ENCODE measurements around the gene THRAP3. TPM values are rescaled to one million over a fixed set of nuclear protein-coding genes. Genes with fewer than 3 reads are reported as not detected.

The THRAP3 gene
- total RNA-seq, 1 experiment from 2014 or later: 160 TPM

- POLR2A ChIA-PET: interaction anchor here (0.9 to 3.0 kb wide), 7 partner anchors 10 to 144 kb away, joined by 3 to 24 read pairs (median 8); partner anchors contain the start of genes THRAP3 and TRAPPC3
- peak overlapping the region; percentile 71 for H3K4me3 Mint-ChIP-seq
- peaks cover 26% of the 10 kb centered on the region for H3K4me1 Mint-ChIP-seq
- no peaks in the 10 kb centered on the region for H3K27me3 Mint-ChIP-seq (ENCODE audit: low read depth)
- TF ChIP-seq ZNF232 (CRISPR knock-in tag; IDR thresholded peaks at IDR 0.05) (no peak), GTF2I (CRISPR knock-in tag; conservative IDR thresholded peaks at IDR 0.05) (no peak), GRHL2 (CRISPR knock-in tag; IDR thresholded peaks at IDR 0.05; ENCODE audit: insufficient replicate concordance, severe bottlenecking) (no peak), NFATC4 (CRISPR knock-in tag; IDR thresholded peaks at IDR 0.05) (no peak), USF1 (CRISPR knock-in tag; IDR thresholded peaks at IDR 0.05) (no peak), ZNF121 (CRISPR knock-in tag; IDR thresholded peaks at IDR 0.05) (no peak), SMAD3 (CRISPR knock-in tag; IDR thresholded peaks at IDR 0.05; ENCODE audit: borderline replicate concordance) (no peak), IRF1 (CRISPR knock-in tag; IDR thresholded peaks at IDR 0.05) (no peak), CREM (CRISPR knock-in tag; IDR thresholded peaks at IDR 0.05) (no peak), NR1H2 (CRISPR knock-in tag; IDR thresholded peaks at IDR 0.05) (no peak), IRF2 (CRISPR knock-in tag; IDR thresholded peaks at IDR 0.05; ENCODE audit: borderline replicate concordance, low read depth) (no peak)
- CTCF ChIA-PET: interaction anchor here (0.6 to 2.4 kb wide), 9 partner anchors 10 to 108 kb away, joined by 3 to 17 read pairs (median 9); partner anchors contain the start of gene TRAPPC3
- ATAC-seq (no peak; the same call in 1 of the 2 replicates), DNase-seq (ENCODE audit: low spot score) (peak; percentile 49)
- peaks cover 29% of the 10 kb centered on the region for H3K36me3 Mint-ChIP-seq
- no peak overlapping the region for H3K27ac Mint-ChIP-seq
- no peaks in the 10 kb centered on the region for H3K9me3 Mint-ChIP-seq
Measured at GRCh38 chr1:36177589-36178431, 46.4 kb upstream of the THRAP3 start.

DNA sequence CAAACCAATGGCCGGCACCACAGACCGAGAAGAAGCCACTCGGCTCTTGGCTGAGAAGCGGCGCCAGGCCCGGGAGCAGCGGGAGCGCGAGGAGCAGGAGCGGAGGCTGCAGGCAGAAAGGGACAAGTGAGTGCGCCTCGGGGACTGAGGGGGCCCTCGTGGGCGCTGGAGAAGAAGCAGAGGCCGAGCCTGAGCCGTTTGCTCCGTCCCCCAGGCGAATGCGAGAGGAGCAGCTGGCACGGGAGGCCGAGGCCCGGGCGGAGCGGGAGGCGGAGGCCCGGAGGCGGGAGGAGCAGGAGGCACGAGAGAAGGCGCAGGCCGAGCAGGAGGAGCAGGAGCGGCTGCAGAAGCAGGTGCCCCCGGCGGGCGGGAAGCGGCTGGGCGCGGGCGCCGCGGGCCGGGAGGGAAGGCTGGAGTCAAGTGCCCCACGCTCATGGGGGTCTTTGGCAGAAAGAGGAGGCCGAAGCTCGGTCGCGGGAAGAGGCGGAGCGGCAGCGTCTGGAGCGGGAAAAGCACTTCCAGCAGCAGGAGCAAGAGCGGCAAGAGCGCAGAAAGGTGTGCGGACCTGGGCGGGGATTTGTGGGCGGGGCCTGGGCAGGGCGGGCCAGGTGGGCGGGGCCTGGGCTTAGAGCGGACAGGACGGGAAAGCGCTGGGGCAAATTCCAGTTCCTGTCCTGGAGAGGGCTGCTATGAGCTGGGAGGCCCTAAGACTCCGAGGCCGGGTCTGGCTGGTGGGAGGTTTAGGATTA is 45.6 kb upstream of the THRAP3 start:
- H3K36me3 Mint-ChIP-seq: peaks cover 23% of the 10 kb centered on the region
- H3K27me3 Mint-ChIP-seq (ENCODE audit: low read depth): no peaks in the 10 kb centered on the region
- peak; percentile 93 for DNase-seq (ENCODE audit: low spot score)
- H3K4me1 Mint-ChIP-seq: peaks cover 34% of the 10 kb centered on the region
- ATAC-seq: peak; percentile 81
- H3K27ac Mint-ChIP-seq: peak overlapping the region; percentile 96
- POLR2A ChIA-PET: interaction anchor here (0.5 to 3.0 kb wide), 10 partner anchors 9 to 344 kb away, joined by 3 to 24 read pairs (median 8); partner anchors contain the start of genes SH3D21, THRAP3 and TRAPPC3
- no peaks in the 10 kb centered on the region for H3K9me3 Mint-ChIP-seq
- peak overlapping the region; percentile 71 for H3K4me3 Mint-ChIP-seq
- CTCF ChIA-PET: interaction anchor here (0.7 to 1.9 kb wide), 15 partner anchors 10 to 191 kb away, joined by 3 to 27 read pairs (median 4); partner anchors contain the start of genes MAP7D1, SH3D21, THRAP3 and TRAPPC3
- TF ChIP-seq CREB1 (CRISPR knock-in tag; IDR thresholded peaks at IDR 0.05): no peak
- TF ChIP-seq IRF1 (CRISPR knock-in tag; IDR thresholded peaks at IDR 0.05): no peak
- TF ChIP-seq ELF4 (CRISPR knock-in tag; IDR thresholded peaks at IDR 0.05; ENCODE audit: low read depth): no peak
- no peak for TF ChIP-seq NR2C2 (CRISPR knock-in tag; IDR thresholded peaks at IDR 0.05)
- TF ChIP-seq, protein P1, sequence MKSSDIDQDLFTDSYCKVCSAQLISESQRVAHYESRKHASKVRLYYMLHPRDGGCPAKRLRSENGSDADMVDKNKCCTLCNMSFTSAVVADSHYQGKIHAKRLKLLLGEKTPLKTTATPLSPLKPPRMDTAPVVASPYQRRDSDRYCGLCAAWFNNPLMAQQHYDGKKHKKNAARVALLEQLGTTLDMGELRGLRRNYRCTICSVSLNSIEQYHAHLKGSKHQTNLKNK (CRISPR knock-in tag; IDR thresholded peaks at IDR 0.05): no peak
- TF ChIP-seq, protein P2, sequence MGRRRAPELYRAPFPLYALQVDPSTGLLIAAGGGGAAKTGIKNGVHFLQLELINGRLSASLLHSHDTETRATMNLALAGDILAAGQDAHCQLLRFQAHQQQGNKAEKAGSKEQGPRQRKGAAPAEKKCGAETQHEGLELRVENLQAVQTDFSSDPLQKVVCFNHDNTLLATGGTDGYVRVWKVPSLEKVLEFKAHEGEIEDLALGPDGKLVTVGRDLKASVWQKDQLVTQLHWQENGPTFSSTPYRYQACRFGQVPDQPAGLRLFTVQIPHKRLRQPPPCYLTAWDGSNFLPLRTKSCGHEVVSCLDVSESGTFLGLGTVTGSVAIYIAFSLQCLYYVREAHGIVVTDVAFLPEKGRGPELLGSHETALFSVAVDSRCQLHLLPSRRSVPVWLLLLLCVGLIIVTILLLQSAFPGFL (CRISPR knock-in tag; IDR thresholded peaks at IDR 0.05; ENCODE audit: borderline replicate concordance): no peak
- no peak for TF ChIP-seq USF1 (CRISPR knock-in tag; IDR thresholded peaks at IDR 0.05)
- TF ChIP-seq NFE2L1 (CRISPR knock-in tag; IDR thresholded peaks at IDR 0.05): no peak
- TF ChIP-seq, protein P3, sequence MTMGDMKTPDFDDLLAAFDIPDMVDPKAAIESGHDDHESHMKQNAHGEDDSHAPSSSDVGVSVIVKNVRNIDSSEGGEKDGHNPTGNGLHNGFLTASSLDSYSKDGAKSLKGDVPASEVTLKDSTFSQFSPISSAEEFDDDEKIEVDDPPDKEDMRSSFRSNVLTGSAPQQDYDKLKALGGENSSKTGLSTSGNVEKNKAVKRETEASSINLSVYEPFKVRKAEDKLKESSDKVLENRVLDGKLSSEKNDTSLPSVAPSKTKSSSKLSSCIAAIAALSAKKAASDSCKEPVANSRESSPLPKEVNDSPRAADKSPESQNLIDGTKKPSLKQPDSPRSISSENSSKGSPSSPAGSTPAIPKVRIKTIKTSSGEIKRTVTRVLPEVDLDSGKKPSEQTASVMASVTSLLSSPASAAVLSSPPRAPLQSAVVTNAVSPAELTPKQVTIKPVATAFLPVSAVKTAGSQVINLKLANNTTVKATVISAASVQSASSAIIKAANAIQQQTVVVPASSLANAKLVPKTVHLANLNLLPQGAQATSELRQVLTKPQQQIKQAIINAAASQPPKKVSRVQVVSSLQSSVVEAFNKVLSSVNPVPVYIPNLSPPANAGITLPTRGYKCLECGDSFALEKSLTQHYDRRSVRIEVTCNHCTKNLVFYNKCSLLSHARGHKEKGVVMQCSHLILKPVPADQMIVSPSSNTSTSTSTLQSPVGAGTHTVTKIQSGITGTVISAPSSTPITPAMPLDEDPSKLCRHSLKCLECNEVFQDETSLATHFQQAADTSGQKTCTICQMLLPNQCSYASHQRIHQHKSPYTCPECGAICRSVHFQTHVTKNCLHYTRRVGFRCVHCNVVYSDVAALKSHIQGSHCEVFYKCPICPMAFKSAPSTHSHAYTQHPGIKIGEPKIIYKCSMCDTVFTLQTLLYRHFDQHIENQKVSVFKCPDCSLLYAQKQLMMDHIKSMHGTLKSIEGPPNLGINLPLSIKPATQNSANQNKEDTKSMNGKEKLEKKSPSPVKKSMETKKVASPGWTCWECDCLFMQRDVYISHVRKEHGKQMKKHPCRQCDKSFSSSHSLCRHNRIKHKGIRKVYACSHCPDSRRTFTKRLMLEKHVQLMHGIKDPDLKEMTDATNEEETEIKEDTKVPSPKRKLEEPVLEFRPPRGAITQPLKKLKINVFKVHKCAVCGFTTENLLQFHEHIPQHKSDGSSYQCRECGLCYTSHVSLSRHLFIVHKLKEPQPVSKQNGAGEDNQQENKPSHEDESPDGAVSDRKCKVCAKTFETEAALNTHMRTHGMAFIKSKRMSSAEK (CRISPR knock-in tag; IDR thresholded peaks at IDR 0.05; ENCODE audit: borderline replicate concordance): no peak
- TF ChIP-seq ZNF396 (CRISPR knock-in tag; IDR thresholded peaks at IDR 0.05; ENCODE audit: borderline replicate concordance): no peak
- no peak for TF ChIP-seq NFYB (CRISPR knock-in tag; conservative IDR thresholded peaks at IDR 0.05; ENCODE audit: low read depth)
- TF ChIP-seq ERG (CRISPR knock-in tag; IDR thresholded peaks at IDR 0.05): no peak
- no peak for TF ChIP-seq ATF1 (CRISPR knock-in tag; IDR thresholded peaks at IDR 0.05)
